ENCODE data around the gene HIVEP3.

HIVEP3 gene

GRCh38 chr1:41664861-41665640 lies 253.7 kb downstream of the HIVEP3 start:
- TF ChIP-seq TEAD4 (IDR thresholded peaks at IDR 0.05) (peak; percentile 71), YY1 (IDR thresholded peaks at IDR 0.05; ENCODE audit: low read depth) (no peak), TAF1 (IDR thresholded peaks at IDR 0.05; ENCODE audit: low read depth) (no peak)

- TF ChIP-seq REST (IDR thresholded peaks at IDR 0.05; ENCODE audit: low read depth) (no peak), EP300 (IDR thresholded peaks at IDR 0.05; ENCODE audit: borderline replicate concordance) (no peak), YY1 (IDR thresholded peaks at IDR 0.05; ENCODE audit: low read depth) (no peak), RAD21 (IDR thresholded peaks at IDR 0.05; ENCODE audit: low read depth) (no peak), ZBTB7A (IDR thresholded peaks at IDR 0.05; ENCODE audit: low read depth) (no peak), FOXM1 (IDR thresholded peaks at IDR 0.05; ENCODE audit: borderline replicate concordance, low read depth) (no peak), USF1 (IDR thresholded peaks at IDR 0.05) (no peak), CREB1 (IDR thresholded peaks at IDR 0.05; ENCODE audit: low read depth) (no peak), TEAD4 (IDR thresholded peaks at IDR 0.05) (no peak)
Measured at GRCh38 chr1:41663671-41664400, 254.9 kb downstream of the HIVEP3 start.

GRCh38 chr1:41662765-41663437 lies 255.8 kb downstream of the HIVEP3 start:
- TF ChIP-seq MAX (IDR thresholded peaks at IDR 0.05) (no peak), FOXM1 (IDR thresholded peaks at IDR 0.05; ENCODE audit: borderline replicate concordance, low read depth) (no peak), TCF12 (IDR thresholded peaks at IDR 0.05; ENCODE audit: low read depth) (no peak), USF1 (IDR thresholded peaks at IDR 0.05) (no peak), NFIC (IDR thresholded peaks at IDR 0.05) (no peak), EGR1 (IDR thresholded peaks at IDR 0.05) (no peak), EP300 (IDR thresholded peaks at IDR 0.05; ENCODE audit: borderline replicate concordance) (no peak), TAF1 (IDR thresholded peaks at IDR 0.05; ENCODE audit: low read depth) (no peak), CREB1 (IDR thresholded peaks at IDR 0.05; ENCODE audit: low read depth) (no peak), RAD21 (IDR thresholded peaks at IDR 0.05; ENCODE audit: low read depth) (no peak), ZBTB7A (IDR thresholded peaks at IDR 0.05; ENCODE audit: low read depth) (no peak), YY1 (IDR thresholded peaks at IDR 0.05; ENCODE audit: low read depth) (no peak), TEAD4 (IDR thresholded peaks at IDR 0.05) (no peak), CEBPB (IDR thresholded peaks at IDR 0.05) (no peak), REST (IDR thresholded peaks at IDR 0.05; ENCODE audit: low read depth) (no peak)

GRCh38 chr1:41662061-41662764 lies 256.5 kb downstream of the HIVEP3 start:
- TF ChIP-seq ZBTB7A (IDR thresholded peaks at IDR 0.05; ENCODE audit: low read depth), result no peak; the same call in 1 of the 2 replicates
- TF ChIP-seq TAF1 (IDR thresholded peaks at IDR 0.05; ENCODE audit: low read depth), result 0 out of 2 replicates have a peak, but pooled peaks have one; percentile 10
- TF ChIP-seq REST (IDR thresholded peaks at IDR 0.05; ENCODE audit: low read depth), result no peak
